Measurements from ENCODE around the gene DUSP12.
"Not testable (repeated sequence)": the region's sequence is repeated elsewhere in the genome, so short reads cannot be mapped to it uniquely, and the experiment has no call there.

DUSP12 gene

GRCh38 chr1:161763522-161764098 is 14.0 kb downstream of the DUSP12 start:
- Histone ChIP-seq H3K36me3 (ENCODE audit: control insufficient read depth, insufficient read depth, low read length) (no peaks in the 10 kb centered on the region), H3K9me3 (ENCODE audit: control insufficient read depth, low read length) (no peaks in the 10 kb centered on the region), H3K4me1 (ENCODE audit: control insufficient read depth, insufficient read depth, low read length) (peaks cover 7% of the 10 kb centered on the region), H3K4me3 (ENCODE audit: low read length) (no peak overlapping the region), H3K27me3 (ENCODE audit: control insufficient read depth, insufficient read depth, low read length) (no peaks in the 10 kb centered on the region), H3K9ac (ENCODE audit: low read length) (no peak overlapping the region)

- H3K9ac ChIP-seq (ENCODE audit: low read length) = peak within 1 kb of the TSS; percentile 99
- no peaks in the 10 kb centered on the region for H3K27me3 ChIP-seq (ENCODE audit: control insufficient read depth, insufficient read depth, low read length)
- H3K9me3 ChIP-seq (ENCODE audit: control insufficient read depth, low read length) = no peaks in the 10 kb centered on the region
- peaks cover 7% of the 10 kb centered on the region for H3K4me1 ChIP-seq (ENCODE audit: control insufficient read depth, insufficient read depth, low read length)
- peak within 1 kb of the TSS; percentile 100 for H3K4me3 ChIP-seq (ENCODE audit: low read length)
- H3K36me3 ChIP-seq (ENCODE audit: control insufficient read depth, insufficient read depth, low read length) = no peaks in the 10 kb centered on the region
Observed at GRCh38 chr1:161766102-161766981, 16.8 kb downstream of the DUSP12 start, which contains the start of gene ATF6. Gene ATF6 (plus strand): TSS chr1:161766320. CDS start chr1:161766361, 41 bp downstream.

GRCh38 chr1:161768461-161768860 is 18.9 kb downstream of the DUSP12 start:
- H3K9me3 ChIP-seq (ENCODE audit: control insufficient read depth, low read length) = no peaks in the 10 kb centered on the region
- H3K4me1 ChIP-seq (ENCODE audit: control insufficient read depth, insufficient read depth, low read length) = peaks cover 7% of the 10 kb centered on the region

GRCh38 chr1:161768986-161769672 is 19.5 kb downstream of the DUSP12 start:
- no peak overlapping the region for H3K4me3 ChIP-seq (ENCODE audit: low read length)

More at GRCh38 chr1:161768461-161768860, 18.9 kb downstream of the DUSP12 start:
- Histone ChIP-seq H3K36me3 (ENCODE audit: control insufficient read depth, insufficient read depth, low read length) (no peaks in the 10 kb centered on the region), H3K4me3 (ENCODE audit: low read length) (no peak overlapping the region), H3K27me3 (ENCODE audit: control insufficient read depth, insufficient read depth, low read length) (no peaks in the 10 kb centered on the region), H3K9ac (ENCODE audit: low read length) (no peak overlapping the region)

GRCh38 chr1:161769673-161770045 is 20.1 kb downstream of the DUSP12 start:
- not testable (repeated sequence) for H3K27me3 ChIP-seq (ENCODE audit: control insufficient read depth, insufficient read depth, low read length); H3K9me3 ChIP-seq (ENCODE audit: control insufficient read depth, low read length); H3K4me1 ChIP-seq (ENCODE audit: control insufficient read depth, insufficient read depth, low read length); H3K9ac ChIP-seq (ENCODE audit: low read length); H3K36me3 ChIP-seq (ENCODE audit: control insufficient read depth, insufficient read depth, low read length); H3K4me3 ChIP-seq (ENCODE audit: low read length)

More at GRCh38 chr1:161768986-161769672, 19.5 kb downstream of the DUSP12 start:
- no peak overlapping the region for H3K9ac ChIP-seq (ENCODE audit: low read length)
- H3K9me3 ChIP-seq (ENCODE audit: control insufficient read depth, low read length) = no peaks in the 10 kb centered on the region
- H3K4me1 ChIP-seq (ENCODE audit: control insufficient read depth, insufficient read depth, low read length) = peaks cover 7% of the 10 kb centered on the region
- no peaks in the 10 kb centered on the region for H3K36me3 ChIP-seq (ENCODE audit: control insufficient read depth, insufficient read depth, low read length)
- H3K27me3 ChIP-seq (ENCODE audit: control insufficient read depth, insufficient read depth, low read length) = no peaks in the 10 kb centered on the region

- H3K4me1 ChIP-seq (ENCODE audit: control insufficient read depth, insufficient read depth, low read length) = peaks cover 7% of the 10 kb centered on the region
Observed at GRCh38 chr1:161770250-161770649, 20.7 kb downstream of the DUSP12 start.

GRCh38 chr1:161771161-161771560 is 21.6 kb downstream of the DUSP12 start:
- Histone ChIP-seq H3K27me3 (ENCODE audit: control insufficient read depth, insufficient read depth, low read length) (no peaks in the 10 kb centered on the region), H3K9ac (ENCODE audit: low read length) (no peak overlapping the region), H3K36me3 (ENCODE audit: control insufficient read depth, insufficient read depth, low read length) (no peaks in the 10 kb centered on the region), H3K9me3 (ENCODE audit: control insufficient read depth, low read length) (no peaks in the 10 kb centered on the region), H3K4me3 (ENCODE audit: low read length) (no peak overlapping the region), H3K4me1 (ENCODE audit: control insufficient read depth, insufficient read depth, low read length) (peaks cover 7% of the 10 kb centered on the region)

More at GRCh38 chr1:161770250-161770649, 20.7 kb downstream of the DUSP12 start:
- Histone ChIP-seq H3K9me3 (ENCODE audit: control insufficient read depth, low read length) (no peaks in the 10 kb centered on the region), H3K36me3 (ENCODE audit: control insufficient read depth, insufficient read depth, low read length) (no peaks in the 10 kb centered on the region), H3K27me3 (ENCODE audit: control insufficient read depth, insufficient read depth, low read length) (no peaks in the 10 kb centered on the region), H3K4me3 (ENCODE audit: low read length) (no peak overlapping the region), H3K9ac (ENCODE audit: low read length) (no peak overlapping the region)

GRCh38 chr1:161771973-161772372 is 22.4 kb downstream of the DUSP12 start:
- Histone ChIP-seq H3K9ac (ENCODE audit: low read length) (no peak overlapping the region), H3K36me3 (ENCODE audit: control insufficient read depth, insufficient read depth, low read length) (no peaks in the 10 kb centered on the region), H3K9me3 (ENCODE audit: control insufficient read depth, low read length) (no peaks in the 10 kb centered on the region), H3K4me3 (ENCODE audit: low read length) (no peak overlapping the region), H3K4me1 (ENCODE audit: control insufficient read depth, insufficient read depth, low read length) (peaks cover 3% of the 10 kb centered on the region), H3K27me3 (ENCODE audit: control insufficient read depth, insufficient read depth, low read length) (no peaks in the 10 kb centered on the region)

- Histone ChIP-seq H3K4me3 (ENCODE audit: low read length) (no peak overlapping the region), H3K9me3 (ENCODE audit: control insufficient read depth, low read length) (no peaks in the 10 kb centered on the region), H3K36me3 (ENCODE audit: control insufficient read depth, insufficient read depth, low read length) (no peaks in the 10 kb centered on the region), H3K27me3 (ENCODE audit: control insufficient read depth, insufficient read depth, low read length) (no peaks in the 10 kb centered on the region), H3K4me1 (ENCODE audit: control insufficient read depth, insufficient read depth, low read length) (no peaks in the 10 kb centered on the region), H3K9ac (ENCODE audit: low read length) (no peak overlapping the region)
Observed at GRCh38 chr1:161772397-161772796, 22.8 kb downstream of the DUSP12 start.

- no peaks in the 10 kb centered on the region for H3K9me3 ChIP-seq (ENCODE audit: control insufficient read depth, low read length)
- no peak overlapping the region for H3K4me3 ChIP-seq (ENCODE audit: low read length)
- no peak overlapping the region for H3K9ac ChIP-seq (ENCODE audit: low read length)
- no peaks in the 10 kb centered on the region for H3K36me3 ChIP-seq (ENCODE audit: control insufficient read depth, insufficient read depth, low read length)
- H3K27me3 ChIP-seq (ENCODE audit: control insufficient read depth, insufficient read depth, low read length) = no peaks in the 10 kb centered on the region
- no peaks in the 10 kb centered on the region for H3K4me1 ChIP-seq (ENCODE audit: control insufficient read depth, insufficient read depth, low read length)
Observed at GRCh38 chr1:161773791-161774190, 24.2 kb downstream of the DUSP12 start.

- Histone ChIP-seq H3K36me3 (ENCODE audit: control insufficient read depth, insufficient read depth, low read length) (no peaks in the 10 kb centered on the region), H3K9me3 (ENCODE audit: control insufficient read depth, low read length) (no peaks in the 10 kb centered on the region), H3K4me1 (ENCODE audit: control insufficient read depth, insufficient read depth, low read length) (no peaks in the 10 kb centered on the region), H3K4me3 (ENCODE audit: low read length) (no peak overlapping the region), H3K9ac (ENCODE audit: low read length) (no peak overlapping the region), H3K27me3 (ENCODE audit: control insufficient read depth, insufficient read depth, low read length) (no peaks in the 10 kb centered on the region)
Observed at GRCh38 chr1:161777261-161777660, 27.7 kb downstream of the DUSP12 start.

GRCh38 chr1:161778522-161778921 is 28.9 kb downstream of the DUSP12 start:
- no peaks in the 10 kb centered on the region for H3K27me3 ChIP-seq (ENCODE audit: control insufficient read depth, insufficient read depth, low read length)
- H3K4me1 ChIP-seq (ENCODE audit: control insufficient read depth, insufficient read depth, low read length) = no peaks in the 10 kb centered on the region
- H3K9me3 ChIP-seq (ENCODE audit: control insufficient read depth, low read length) = no peaks in the 10 kb centered on the region
- H3K4me3 ChIP-seq (ENCODE audit: low read length) = no peak overlapping the region
- H3K9ac ChIP-seq (ENCODE audit: low read length) = no peak overlapping the region
- H3K36me3 ChIP-seq (ENCODE audit: control insufficient read depth, insufficient read depth, low read length) = no peaks in the 10 kb centered on the region
